ENCODE data around the gene VANGL1. TPM values are rescaled to one million over a fixed set of nuclear protein-coding genes. Genes with fewer than 3 reads are reported as not detected.

Gene VANGL1
- total RNA-seq, 4 donors from 2014 or later: 14.3 to 20.4 (median 17.3) TPM

DNA sequence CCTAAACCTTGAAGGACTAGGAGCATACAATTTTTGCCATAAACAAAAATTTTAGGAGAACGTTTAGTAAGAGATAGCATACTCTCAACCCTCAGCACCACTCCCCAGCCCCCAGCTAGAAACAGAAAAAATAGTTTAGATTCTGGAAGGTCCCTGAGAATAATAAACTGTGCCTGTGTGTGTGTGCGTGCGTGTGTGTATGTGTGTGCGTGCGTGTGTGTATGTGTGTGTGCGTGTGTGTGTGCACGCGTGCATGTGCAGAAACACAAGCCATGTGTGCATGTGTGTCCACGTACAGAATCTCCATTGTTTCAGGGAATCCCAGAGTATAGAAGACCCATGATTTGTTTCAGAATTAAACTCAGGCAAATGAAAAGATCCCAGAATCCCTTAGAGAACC is 64.2 kb downstream of the VANGL1 start:
- no peak overlapping the region for H3K4me3 ChIP-seq
- intact Hi-C loops (cut with DNase I): loop anchor here (10.0 kb wide), 1 partner anchor 91 kb away; no protein-coding TSS in a partner anchor
- TF ChIP-seq, protein P1, sequence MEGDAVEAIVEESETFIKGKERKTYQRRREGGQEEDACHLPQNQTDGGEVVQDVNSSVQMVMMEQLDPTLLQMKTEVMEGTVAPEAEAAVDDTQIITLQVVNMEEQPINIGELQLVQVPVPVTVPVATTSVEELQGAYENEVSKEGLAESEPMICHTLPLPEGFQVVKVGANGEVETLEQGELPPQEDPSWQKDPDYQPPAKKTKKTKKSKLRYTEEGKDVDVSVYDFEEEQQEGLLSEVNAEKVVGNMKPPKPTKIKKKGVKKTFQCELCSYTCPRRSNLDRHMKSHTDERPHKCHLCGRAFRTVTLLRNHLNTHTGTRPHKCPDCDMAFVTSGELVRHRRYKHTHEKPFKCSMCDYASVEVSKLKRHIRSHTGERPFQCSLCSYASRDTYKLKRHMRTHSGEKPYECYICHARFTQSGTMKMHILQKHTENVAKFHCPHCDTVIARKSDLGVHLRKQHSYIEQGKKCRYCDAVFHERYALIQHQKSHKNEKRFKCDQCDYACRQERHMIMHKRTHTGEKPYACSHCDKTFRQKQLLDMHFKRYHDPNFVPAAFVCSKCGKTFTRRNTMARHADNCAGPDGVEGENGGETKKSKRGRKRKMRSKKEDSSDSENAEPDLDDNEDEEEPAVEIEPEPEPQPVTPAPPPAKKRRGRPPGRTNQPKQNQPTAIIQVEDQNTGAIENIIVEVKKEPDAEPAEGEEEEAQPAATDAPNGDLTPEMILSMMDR (IDR thresholded peaks at IDR 0.05): no peak
- TF ChIP-seq POLR2A (IDR thresholded peaks at IDR 0.05): no peak
- WGBS, 2 donors: 34 to 70% methylated on average over 9 of the region's 9 CpGs
- H3K27me3 ChIP-seq: peaks cover 0 to 12% (median 0%) of the 10 kb centered on the region in 4 donors
- no peak for DNase-seq
- H3K36me3 ChIP-seq: no peaks in the 10 kb centered on the region
- H3K4me1 ChIP-seq: peaks cover 7 to 27% (median 16%) of the 10 kb centered on the region in 3 donors
- no peaks in the 10 kb centered on the region for H3K9me3 ChIP-seq
- peak overlapping the region in 2 of 4 donors; percentile 33 to 61 for H3K27ac ChIP-seq

DNA sequence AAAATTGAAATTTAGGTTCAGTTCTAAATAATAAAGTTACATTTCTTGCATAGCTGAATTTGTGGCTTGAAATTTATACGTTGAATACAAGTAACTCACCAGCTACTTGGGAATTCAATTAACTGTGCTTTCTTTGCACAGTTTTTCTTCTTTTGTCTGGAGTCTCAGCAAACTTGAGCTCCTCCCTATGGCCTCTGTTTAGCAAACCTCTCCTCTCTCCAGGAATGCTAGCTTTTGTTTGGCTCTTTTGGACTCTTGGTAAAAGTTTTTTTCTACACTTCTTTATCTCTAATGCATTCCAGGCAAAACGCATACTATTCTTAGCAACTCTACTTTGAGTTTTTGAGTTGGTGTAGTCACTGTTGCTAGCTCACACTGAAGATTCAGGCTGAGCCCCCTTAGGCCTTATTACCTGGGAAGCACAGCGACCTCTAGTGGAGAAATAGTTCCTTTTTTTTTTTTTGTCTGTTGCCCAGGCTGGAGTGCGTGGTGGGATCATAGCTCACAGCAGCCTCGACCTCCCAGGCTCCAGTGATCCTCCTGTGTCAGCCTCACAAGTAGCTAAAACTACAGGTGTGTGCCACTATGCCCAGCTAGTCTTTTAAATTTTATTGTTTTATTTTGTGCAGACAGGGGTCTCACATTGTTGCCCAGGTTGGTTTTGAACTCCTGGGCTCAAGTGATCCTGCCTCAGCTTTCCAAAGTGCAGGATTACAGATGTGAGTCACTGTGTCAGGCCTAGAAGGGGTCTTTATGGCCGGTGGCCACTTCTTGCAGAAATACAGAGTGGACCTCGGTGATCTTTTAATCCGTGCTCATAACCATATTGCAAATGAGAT is 65.0 kb downstream of the VANGL1 start:
- WGBS, 2 donors: 25 to 30% methylated on average over 6 to 7 of the region's 8 CpGs
- Histone ChIP-seq H3K9me3 (no peaks in the 10 kb centered on the region), H3K36me3 (no peaks in the 10 kb centered on the region), H3K4me3 (no peak overlapping the region), H3K27me3 (peaks cover 0 to 12% (median 0%) of the 10 kb centered on the region in 4 donors), H3K4me1 (peaks cover 7 to 29% (median 16%) of the 10 kb centered on the region in 3 donors), H3K27ac (no peak overlapping the region)
- TF ChIP-seq, protein P1 (IDR thresholded peaks at IDR 0.05): peak; percentile 29 to 70 (median 47)
- no peak for TF ChIP-seq POLR2A (IDR thresholded peaks at IDR 0.05)
- no peak for DNase-seq
- intact Hi-C loops (cut with DNase I): loop anchor here (10.0 kb wide), 1 partner anchor 92 kb away; no protein-coding TSS in a partner anchor

DNA sequence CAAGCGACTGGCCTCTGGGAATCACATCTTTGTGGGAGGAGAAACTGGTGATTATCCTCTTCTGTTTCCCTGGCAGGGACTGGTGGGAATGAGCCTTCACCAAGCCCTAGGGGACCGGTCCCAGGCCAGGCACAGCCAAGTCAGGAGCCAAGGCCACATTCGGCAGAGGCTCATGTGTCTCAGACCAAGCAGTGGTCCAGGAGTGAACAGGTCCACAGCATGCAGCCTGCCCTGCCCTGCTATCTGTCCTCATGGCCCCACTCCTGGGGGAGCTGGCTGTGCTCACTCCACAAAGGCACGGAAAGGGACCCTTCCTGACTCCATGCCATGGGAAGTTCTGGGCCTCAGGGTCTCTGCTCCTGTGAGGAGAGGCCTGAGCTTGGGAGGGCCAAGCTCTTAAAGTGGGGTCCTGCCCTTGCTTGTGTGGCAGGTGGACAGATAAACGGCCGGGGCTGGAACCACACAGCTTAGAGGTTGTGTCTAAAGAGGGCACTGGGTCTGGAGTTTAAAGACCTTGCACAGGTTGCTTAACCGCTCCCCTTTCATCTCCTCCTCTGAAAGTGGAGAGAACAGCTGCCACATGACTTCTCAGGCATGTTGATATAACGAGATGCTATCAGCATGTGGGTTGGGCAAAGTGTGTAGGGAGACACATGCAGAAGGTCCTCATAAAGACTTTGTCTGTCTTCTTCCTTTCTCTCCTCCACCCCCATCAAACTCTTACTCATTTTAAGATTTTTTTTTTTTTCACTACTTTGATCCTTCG is 69.3 kb downstream of the VANGL1 start:
- TF ChIP-seq POLR2A (IDR thresholded peaks at IDR 0.05): no peak
- TF ChIP-seq, protein P1 (IDR thresholded peaks at IDR 0.05): no peak
- Histone ChIP-seq H3K4me1 (peaks cover 19 to 52% (median 20%) of the 10 kb centered on the region in 3 donors), H3K36me3 (no peaks in the 10 kb centered on the region), H3K27ac (no peak overlapping the region), H3K27me3 (peaks cover 0 to 12% (median 0%) of the 10 kb centered on the region in 4 donors), H3K4me3 (no peak overlapping the region), H3K9me3 (no peaks in the 10 kb centered on the region)
- intact Hi-C loops (cut with DNase I): no loop called here
- 42 to 65% methylated on average over 5 of the region's 9 CpGs for WGBS, 2 donors
- DNase-seq: no peak

DNA sequence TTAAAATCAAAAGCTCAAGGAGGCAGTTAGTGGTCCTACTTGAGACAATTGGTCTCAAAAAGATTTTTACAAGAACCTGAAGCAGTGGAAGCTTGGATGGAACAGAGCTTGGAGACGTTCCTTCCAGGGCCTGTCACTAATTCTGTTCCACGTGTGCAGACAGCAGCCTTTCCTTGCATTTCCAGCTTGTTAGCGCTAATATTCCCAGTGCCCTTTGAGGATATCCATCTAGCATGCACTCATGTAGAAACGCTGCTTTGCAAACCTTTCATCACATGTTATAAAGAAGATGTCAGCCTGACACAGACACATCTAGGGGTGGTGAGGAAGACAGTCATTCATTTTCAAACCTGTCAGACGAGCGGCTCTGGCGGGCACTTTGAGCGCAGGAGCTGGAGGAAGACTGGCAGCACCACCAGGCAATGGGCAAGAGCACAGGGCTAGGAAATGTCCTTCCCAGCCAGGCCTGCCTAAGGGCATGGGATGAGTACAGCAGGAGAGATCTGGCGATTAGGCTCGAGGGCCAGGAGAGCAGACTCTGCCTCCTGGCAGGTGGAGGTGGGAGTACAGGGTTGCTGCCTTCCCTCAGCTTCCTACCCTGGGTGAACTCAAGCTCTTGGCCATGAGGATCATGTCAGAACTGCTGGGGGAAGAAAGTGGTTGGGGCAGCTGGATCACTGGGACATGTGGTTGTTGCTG is 71.3 kb downstream of the VANGL1 start:
- intact Hi-C loops (cut with DNase I): no loop called here
- no peak overlapping the region for H3K4me3 ChIP-seq
- H3K4me1 ChIP-seq: peaks cover 8 to 39% (median 17%) of the 10 kb centered on the region in 3 donors
- H3K27me3 ChIP-seq: peaks cover 0 to 12% (median 0%) of the 10 kb centered on the region in 4 donors
- TF ChIP-seq, protein P1 (IDR thresholded peaks at IDR 0.05): no peak
- no peak for TF ChIP-seq POLR2A (IDR thresholded peaks at IDR 0.05)
- DNase-seq: no peak
- H3K9me3 ChIP-seq: no peaks in the 10 kb centered on the region
- H3K36me3 ChIP-seq: no peaks in the 10 kb centered on the region
- peak overlapping the region in 2 of 4 donors; percentile 16 to 37 for H3K27ac ChIP-seq
- 43 to 65% methylated on average over 7 to 8 of the region's 10 CpGs for WGBS, 2 donors

All from esophagus squamous epithelium (tissue), 5 donors.